CD4-positive, alpha-beta T cell (primary cell): ENCODE measurements around the gene PDE9A. TPM values are rescaled to one million over a fixed set of nuclear protein-coding genes. Genes with fewer than 3 reads are reported as not detected.
"Not testable (repeated sequence)": the region's sequence is repeated elsewhere in the genome, so short reads cannot be mapped to it uniquely, and the experiment has no call there.

ENCODE experiments used
- ATAC-seq: fragments of 200-7000 bp; cut with Tn5 transposase; one replicate; pipeline ENCODE4 v1.10.0; 2022; ENCODE audit warnings: mild to moderate bottlenecking; ENCODE audit not compliant: poor library complexity
- CTCF ChIA-PET: fragments of 350-600 bp; sonication (Branson Sonifier 250); formaldehyde crosslinking; loops from one replicate; lab custom pipeline; 2021; ENCODE audit warnings: antibody characterized with exemption, inconsistent platforms; lab: Charles Lee
- POLR2A ChIA-PET: fragments of 350-600 bp; sonication (Branson Sonifier 250); formaldehyde crosslinking; loops from one replicate; lab custom pipeline; 2021; ENCODE audit warnings: antibody characterized with exemption, inconsistent platforms; lab: Charles Lee
- DNase-seq, 14 experiments: peaks; one replicate each; pipeline ENCODE4 v3.0.0-alpha.2; 2013 to 2020; ENCODE audit warnings: mixed read lengths in 2 of 14
- H3K27ac ChIP-seq, 2 donors: one replicate each; pipeline versions ENCODE4 v1.5.1 to v1.7.0; 2013; ENCODE audit warnings: low read length in 2 of 2, low read depth in 1 of 2, mild to moderate bottlenecking in 1 of 2
- H3K27me3 ChIP-seq, 2 experiments: 1 replicate in 1 of 2; 2 replicates in 1 of 2; pipeline versions ENCODE4 v1.6.1 to v1.7.0; 2013; ENCODE audit warnings: low read length in 2 of 2, control low read depth in 1 of 2, mild to moderate bottlenecking in 1 of 2, moderate library complexity in 1 of 2; ENCODE audit not compliant: insufficient read depth in 2 of 2, control insufficient read depth in 1 of 2
- H3K36me3 ChIP-seq: one replicate; pipeline ENCODE4 v1.6.1; 2013; ENCODE audit warnings: low read length, control low read depth; ENCODE audit not compliant: insufficient read depth
- H3K4me1 ChIP-seq: one replicate; pipeline ENCODE4 v1.6.1; 2013; ENCODE audit warnings: low read length, control low read depth; ENCODE audit not compliant: insufficient read depth
- H3K4me3 ChIP-seq: one replicate; pipeline ENCODE4 v1.5.1; 2013; ENCODE audit warnings: mild to moderate bottlenecking, low read length, moderate library complexity
- H3K9me3 ChIP-seq, 2 experiments: 1 replicate in 1 of 2; 2 replicates in 1 of 2; pipeline versions ENCODE4 v1.6.1 to v1.7.0; 2013; ENCODE audit warnings: low read length in 2 of 2, mild to moderate bottlenecking in 2 of 2, control low read depth in 1 of 2, moderate library complexity in 1 of 2; ENCODE audit not compliant: control insufficient read depth in 1 of 2, insufficient read depth in 1 of 2
- H3K27ac Mint-ChIP-seq: one replicate; pipeline ENCODE4 v1.8.0; 2020; ENCODE audit warnings: mixed read lengths
- H3K27me3 Mint-ChIP-seq: one replicate; pipeline ENCODE4 v1.8.0; 2021; ENCODE audit warnings: mixed read lengths
- H3K36me3 Mint-ChIP-seq: one replicate; pipeline ENCODE4 v1.8.0; 2021; ENCODE audit warnings: low read depth, mixed read lengths
- H3K4me1 Mint-ChIP-seq: one replicate; pipeline ENCODE4 v1.8.0; 2021; ENCODE audit warnings: low read depth, mixed read lengths
- H3K4me3 Mint-ChIP-seq: one replicate; pipeline ENCODE4 v1.8.0; 2020; ENCODE audit warnings: mild to moderate bottlenecking, mixed read lengths
- H3K9me3 Mint-ChIP-seq: one replicate; pipeline ENCODE4 v1.8.0; 2020; ENCODE audit warnings: mixed read lengths
- CTCF ChIP-seq: fragments of 200-600 bp; IDR thresholded peaks from one replicate; pipeline ENCODE4 v1.8.0; 2022; ENCODE audit warnings: antibody characterized with exemption, mild to moderate bottlenecking
- intact Hi-C, 2 experiments: fragments of 100-400 bp; cut with DNase I in 1 of 2; cut with micrococcal nuclease in 1 of 2; formaldehyde crosslinking; loops; one replicate each; pipeline versions ENCODE4 v1.15.1 to v1.9.0; 2023 to 2025; cut with DNase I, micrococcal nuclease
- total RNA-seq, 174 experiments: library from RNA in 2 of 174; stranded (reverse) in 2 of 174; gene quantifications; one replicate each; pipeline ENCODE4 v1.2.3 and lab custom pipeline; 2021 to 2026

The PDE9A gene
- total RNA-seq, 2 experiments from 2014 or later: 12.6 to 13.2 TPM

GRCh38 chr21:42614811-42615351 lies 38.5 kb upstream of the PDE9A start:
- no peak for TF ChIP-seq CTCF
- no peaks in the 10 kb centered on the region for H3K36me3 Mint-ChIP-seq
- peak; percentile 26 to 87 (median 38) for DNase-seq
- H3K4me1 Mint-ChIP-seq: peaks cover 6% of the 10 kb centered on the region
- H3K9me3 ChIP-seq: peaks cover 9 to 10% of the 10 kb centered on the region in 2 experiments
- no peaks in the 10 kb centered on the region for H3K36me3 ChIP-seq
- peak overlapping the region; percentile 51 for H3K4me3 ChIP-seq
- intact Hi-C loops: loop anchor here in 1 of 2 experiments (1.0 to 5.0 kb wide), 2 partner anchors 16 to 202 kb away; no protein-coding TSS in a partner anchor
- ChIA-PET POLR2A (interaction anchor here (0.7 to 1.6 kb wide), 9 partner anchors 10 to 278 kb away, joined by 3 to 9 read pairs (median 6); partner anchors contain the start of genes NDUFV3, PDE9A and UBASH3A), CTCF (no interaction called here)
- peak; percentile 66 for ATAC-seq
- H3K27ac Mint-ChIP-seq: no peak overlapping the region
- H3K27me3 ChIP-seq: no peaks in the 10 kb centered on the region
- H3K4me1 ChIP-seq: peaks cover 38% of the 10 kb centered on the region
- no peaks in the 10 kb centered on the region for H3K9me3 Mint-ChIP-seq
- peak overlapping the region; percentile 0 to 55 for H3K27ac ChIP-seq
- no peak overlapping the region for H3K4me3 Mint-ChIP-seq
- no peaks in the 10 kb centered on the region for H3K27me3 Mint-ChIP-seq

GRCh38 chr21:42615377-42615776 lies 38.0 kb upstream of the PDE9A start:
- Histone ChIP-seq H3K4me1 (peaks cover 37% of the 10 kb centered on the region), H3K4me3 (peak overlapping the region; percentile 51), H3K9me3 (peaks cover 8 to 10% of the 10 kb centered on the region in 2 experiments), H3K27ac (peak overlapping the region in 1 of 2 donors; percentile 0)
- H3K27ac Mint-ChIP-seq, ATAC-seq, H3K4me1 Mint-ChIP-seq, CTCF ChIA-PET, H3K36me3 ChIP-seq, intact Hi-C loops, H3K4me3 Mint-ChIP-seq, H3K27me3 Mint-ChIP-seq, H3K9me3 Mint-ChIP-seq, H3K36me3 Mint-ChIP-seq, DNase-seq, H3K27me3 ChIP-seq: not testable (repeated sequence)
- POLR2A ChIA-PET: interaction anchor here (1.0 to 1.6 kb wide), 8 partner anchors 11 to 211 kb away, joined by 3 to 9 read pairs (median 6); partner anchors contain the start of genes PDE9A and UBASH3A

GRCh38 chr21:42615924-42616323 lies 37.5 kb upstream of the PDE9A start:
- no peak for TF ChIP-seq CTCF
- ATAC-seq (no peak), DNase-seq (no peak)
- no peaks in the 10 kb centered on the region for H3K27me3 Mint-ChIP-seq
- intact Hi-C loops: no loop called here
- no peaks in the 10 kb centered on the region for H3K4me1 Mint-ChIP-seq
- no peak overlapping the region for H3K27ac Mint-ChIP-seq
- no peak overlapping the region for H3K4me3 Mint-ChIP-seq
- Histone ChIP-seq H3K9me3 (peaks cover 8 to 10% of the 10 kb centered on the region in 2 experiments), H3K27me3 (no peaks in the 10 kb centered on the region), H3K36me3 (no peaks in the 10 kb centered on the region), H3K4me3 (peak overlapping the region; percentile 42), H3K27ac (no peak overlapping the region), H3K4me1 (peaks cover 37% of the 10 kb centered on the region)
- CTCF ChIA-PET: no interaction called here
- H3K9me3 Mint-ChIP-seq: no peaks in the 10 kb centered on the region
- POLR2A ChIA-PET: interaction anchor here (1.2 kb wide), 1 partner anchor 38 kb away, joined by 3 read pairs; the partner anchor contains the start of gene PDE9A
- H3K36me3 Mint-ChIP-seq: no peaks in the 10 kb centered on the region
